Neural cell (in vitro differentiated cells): ENCODE measurements around the gene RPLP2. TPM values are rescaled to one million over a fixed set of nuclear protein-coding genes. Genes with fewer than 3 reads are reported as not detected.

ENCODE experiments used
- H2AFZ ChIP-seq: fragments of 200-600, 300-800 bp; sonication (generic), shearing (Covaris generic); 2 replicates; pipeline ENCODE4 v1.6.0; 2014; ENCODE audit warnings: low read depth, mild to moderate bottlenecking, antibody characterized with exemption, low read length, moderate library complexity
- H3F3A ChIP-seq: fragments of 200-600 bp; shearing (Covaris generic); 2 replicates; pipeline ENCODE4 v1.6.1; 2016; ENCODE audit warnings: mild to moderate bottlenecking, moderate library complexity, mixed read lengths, antibody characterized with exemption, low read length; ENCODE audit not compliant: insufficient read depth, poor library complexity, severe bottlenecking
- H3K27ac ChIP-seq: fragments of 200-600, 300-800 bp; sonication (generic), shearing (Covaris generic); 2 replicates; pipeline ENCODE4 v1.5.1; 2014; ENCODE audit warnings: mild to moderate bottlenecking, low read length, moderate library complexity
- H3K27me3 ChIP-seq: fragments of 300-800, 200-600 bp; sonication (generic), shearing (Covaris generic); 2 replicates; pipeline ENCODE4 v1.6.0; 2014; ENCODE audit warnings: mild to moderate bottlenecking, low read depth, low read length, moderate library complexity; ENCODE audit not compliant: insufficient read depth
- H3K36me3 ChIP-seq: fragments of 300-800, 200-600 bp; sonication (generic), shearing (Covaris generic); 2 replicates; pipeline ENCODE4 v1.5.1; 2014; ENCODE audit warnings: mild to moderate bottlenecking, antibody characterized with exemption, low read length, moderate library complexity; ENCODE audit not compliant: insufficient read depth
- H3K4me2 ChIP-seq: fragments of 300-800, 200-600 bp; sonication (generic), shearing (Covaris generic); 2 replicates; pipeline ENCODE4 v1.6.0; 2014; ENCODE audit warnings: mild to moderate bottlenecking, low read length
- H3K4me3 ChIP-seq: fragments of 300-800, 200-600 bp; sonication (generic), shearing (Covaris generic); 2 replicates; pipeline ENCODE4 v1.5.1; 2014; ENCODE audit warnings: mild to moderate bottlenecking, low read length, moderate library complexity
- H3K79me2 ChIP-seq: fragments of 200-600 bp; shearing (Covaris generic); replicated peaks from 2 replicates; pipeline ENCODE4 v1.6.0; 2014; ENCODE audit warnings: mild to moderate bottlenecking, low read length, moderate library complexity; ENCODE audit not compliant: insufficient read depth
- H3K9ac ChIP-seq: fragments of 300-800, 200-600 bp; sonication (generic), shearing (Covaris generic); 2 replicates; pipeline ENCODE4 v1.6.1; 2016; ENCODE audit warnings: mild to moderate bottlenecking, low read length, mixed read lengths
- H3K9me2 ChIP-seq: fragments of 200-600 bp; shearing (Covaris generic); 2 replicates; pipeline ENCODE4 v1.6.1; 2016; ENCODE audit warnings: mild to moderate bottlenecking, low read length, mixed read lengths; ENCODE audit not compliant: insufficient read depth
- H3K9me3 ChIP-seq: fragments of 200-600, 300-800 bp; sonication (generic), shearing (Covaris generic); 2 replicates; pipeline ENCODE4 v1.6.1; 2016; ENCODE audit warnings: mild to moderate bottlenecking, mixed run types, low read length, moderate library complexity, mixed read lengths
- H4K20me1 ChIP-seq: fragments of 200-600 bp; shearing (Covaris generic); 2 replicates; pipeline ENCODE4 v1.6.1; 2016; ENCODE audit warnings: mild to moderate bottlenecking, mixed run types; ENCODE audit not compliant: insufficient read depth
- CTCF ChIP-seq: fragments of 450-650 bp; IDR thresholded peaks from 2 replicates; pipeline ENCODE4 v1.5.1; 2014; ENCODE audit warnings: antibody characterized with exemption, mild to moderate bottlenecking, moderate library complexity; ENCODE audit not compliant: poor library complexity, severe bottlenecking
- EP300 ChIP-seq: fragments of 450-650 bp; conservative IDR thresholded peaks from 2 replicates; pipeline ENCODE4 v1.6.1; 2014; ENCODE audit warnings: antibody characterized with exemption, mild to moderate bottlenecking, moderate library complexity; ENCODE audit not compliant: poor library complexity, severe bottlenecking
- EZH2 ChIP-seq: fragments of 200-600, 300-800 bp; shearing (Covaris generic), sonication (generic); IDR thresholded peaks from 2 replicates; pipeline ENCODE4 v1.6.1; 2014; ENCODE audit warnings: antibody characterized with exemption, low read length, borderline replicate concordance, mild to moderate bottlenecking; ENCODE audit not compliant: insufficient read depth, poor library complexity, severe bottlenecking
- MXI1 ChIP-seq: fragments of 450-650 bp; conservative IDR thresholded peaks from 2 replicates; pipeline ENCODE4 v1.6.1; 2014; ENCODE audit warnings: antibody characterized with exemption, mild to moderate bottlenecking; ENCODE audit not compliant: poor library complexity, severe bottlenecking
- POLR2AphosphoS5 ChIP-seq: IDR thresholded peaks from 2 replicates; pipeline ENCODE4 v1.6.1; 2012
- RAD21 ChIP-seq: fragments of 450-650 bp; conservative IDR thresholded peaks from 2 replicates; pipeline ENCODE4 v1.6.1; 2014; ENCODE audit warnings: antibody characterized with exemption, mild to moderate bottlenecking, moderate library complexity
- REST ChIP-seq: IDR thresholded peaks from 2 replicates; pipeline ENCODE4 v1.6.1; 2012; ENCODE audit warnings: borderline replicate concordance
- SMC3 ChIP-seq: fragments of 450-650 bp; conservative IDR thresholded peaks from 2 replicates; pipeline ENCODE4 v1.6.1; 2014; ENCODE audit warnings: antibody characterized with exemption, mild to moderate bottlenecking, moderate library complexity; ENCODE audit not compliant: poor library complexity
- TAF1 ChIP-seq: IDR thresholded peaks from 2 replicates; pipeline ENCODE4 v1.6.1; 2012; ENCODE audit warnings: low read depth
- polyA plus RNA-seq: library from polyadenylated mRNA; depleted of rRNA; stranded (reverse); fragments of >200 nt; gene quantifications from 2 replicates; pipeline ENCODE4 v1.2.3, GENCODE V29; 2014

RPLP2 gene
- polyA plus RNA-seq, 1 donor from 2014 or later = 147 TPM

GRCh38 chr11:777288-778255, 32.2 kb upstream of the RPLP2 start, which contains the start of gene GATD1:
Gene GATD1 (minus strand): TSS chr11:777487. CDS start chr11:777462, 25 bp downstream.
- Histone ChIP-seq H3K27ac (peak within 1 kb of the TSS; percentile 65), H2AFZ (peak within 1 kb of the TSS; percentile 76)

GRCh38 chr11:778976-779954, 30.5 kb upstream of the RPLP2 start:
- H3K4me2 ChIP-seq = no peak overlapping the region
- H3K27me3 ChIP-seq = no peaks in the 10 kb centered on the region
- no peak overlapping the region for H2AFZ ChIP-seq
- no peaks in the 10 kb centered on the region for H3F3A ChIP-seq
- H3K9me2 ChIP-seq = no peaks in the 10 kb centered on the region
- no peak overlapping the region for H3K9ac ChIP-seq
- no peak for TF ChIP-seq EZH2
- no peak for TF ChIP-seq POLR2AphosphoS5
- TF ChIP-seq MXI1 = no peak
- TF ChIP-seq REST = no peak
- no peak for TF ChIP-seq CTCF
- no peak for TF ChIP-seq EP300
- no peak for TF ChIP-seq RAD21
- TF ChIP-seq SMC3 = no peak
- TF ChIP-seq TAF1 = no peak
- H3K27ac ChIP-seq = no peak overlapping the region
- H3K36me3 ChIP-seq = no peaks in the 10 kb centered on the region
- peaks cover 3% of the 10 kb centered on the region for H4K20me1 ChIP-seq
- no peak overlapping the region for H3K4me3 ChIP-seq
- no peaks in the 10 kb centered on the region for H3K9me3 ChIP-seq
- H3K79me2 ChIP-seq = peaks cover 27% of the 10 kb centered on the region

More at GRCh38 chr11:777288-778255, 32.2 kb upstream of the RPLP2 start, which contains the start of gene GATD1:
- Histone ChIP-seq H3K9ac (peak within 1 kb of the TSS; percentile 92), H3K9me2 (no peaks in the 10 kb centered on the region), H3K79me2 (peaks cover 31% of the 10 kb centered on the region), H3K4me2 (peak within 1 kb of the TSS; percentile 76), H3K9me3 (no peaks in the 10 kb centered on the region), H3K4me3 (peak within 1 kb of the TSS; percentile 96), H4K20me1 (peaks cover 3% of the 10 kb centered on the region), H3F3A (no peaks in the 10 kb centered on the region), H3K27me3 (no peaks in the 10 kb centered on the region), H3K36me3 (no peaks in the 10 kb centered on the region)
- no peak for TF ChIP-seq EZH2
- peak; percentile 33 for TF ChIP-seq RAD21
- TF ChIP-seq TAF1 = no peak
- peak; percentile 86 for TF ChIP-seq MXI1
- no peak for TF ChIP-seq CTCF
- peak; percentile 89 for TF ChIP-seq POLR2AphosphoS5
